Cardiac muscle cell (in vitro differentiated cells and primary cell): ENCODE results near the gene ASPM. TPM values are rescaled to one million over a fixed set of nuclear protein-coding genes. Genes with fewer than 3 reads are reported as not detected.
A peak's percentile ranks its signal among the peaks of the same experiment; 100 is the strongest.

ENCODE experiments used
- DNase-seq, 2 donors: peaks; one replicate each; pipeline versions ENCODE4 v3.0.0 to v3.0.0-alpha.2; 2010 to 2017; ENCODE audit warnings: low read depth in 1 of 2, low spot score in 1 of 2
- H3K27ac ChIP-seq: fragments of 200-600 bp; sonication (generic); 2 replicates; pipeline ENCODE4 v1.5.1; 2016
- H3K27me3 ChIP-seq: fragments of 200-600 bp; sonication (generic); 2 replicates; pipeline ENCODE4 v1.6.0; 2016; ENCODE audit warnings: control low read depth
- H3K36me3 ChIP-seq: fragments of 200-600 bp; sonication (generic); 2 replicates; pipeline ENCODE4 v1.5.1; 2016; ENCODE audit warnings: control low read depth
- H3K4me1 ChIP-seq: fragments of 200-600 bp; sonication (generic); 2 replicates; pipeline ENCODE4 v1.8.1; 2017; ENCODE audit warnings: low read depth, mild to moderate bottlenecking, mixed run types
- H3K4me3 ChIP-seq: fragments of 200-600 bp; sonication (generic); 2 replicates; pipeline ENCODE4 v1.5.1; 2016; ENCODE audit warnings: mild to moderate bottlenecking
- H3K9me3 ChIP-seq: fragments of 200-600 bp; sonication (generic); 2 replicates; pipeline ENCODE4 v1.5.1; 2017; ENCODE audit warnings: low read depth, mild to moderate bottlenecking, control low read depth
- polyA plus RNA-seq: library from polyadenylated mRNA; unstranded; fragments of >200 nt; fragmentation: Nextera tagmentation; extraction: Ambion mirVana; gene quantifications from 2 replicates; pipeline ENCODE4 v1.2.1, GENCODE V29; 2016
- total RNA-seq: library from RNA; depleted of rRNA; stranded (reverse); fragments of >200 nt; gene quantifications from 2 replicates; pipeline ENCODE4 v1.2.3, GENCODE V29; 2016
- TF ChIP-seq, protein P1 (sequence below): IDR thresholded peaks from 2 replicates; pipeline ENCODE4 v1.5.1; 2012; ENCODE audit warnings: low read depth, mild to moderate bottlenecking, low read length

Gene ASPM
- total and polyA plus RNA-seq, 2 experiments from 2014 or later: 3.4 to 43.7 TPM

DNA sequence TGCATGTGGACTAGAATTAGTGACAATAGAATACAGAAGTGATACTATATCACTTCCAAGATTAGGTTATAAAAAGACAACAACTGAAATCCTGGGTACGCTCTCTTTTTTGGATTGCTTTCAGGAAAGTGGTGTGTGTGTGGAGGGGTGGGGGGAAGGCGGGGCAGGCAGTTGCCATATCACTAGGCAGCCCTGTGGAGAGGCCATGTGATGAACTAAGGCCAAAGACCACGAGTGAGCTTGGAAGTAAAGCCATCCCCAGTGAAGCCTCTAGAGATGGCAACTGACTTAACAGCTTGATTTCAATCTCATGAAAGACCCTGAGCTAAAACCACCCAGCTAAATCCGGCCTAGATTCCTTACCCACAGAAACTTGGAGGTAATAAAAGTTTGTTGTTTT is 6.2 kb upstream of the ASPM start:
- TF ChIP-seq, protein P1, sequence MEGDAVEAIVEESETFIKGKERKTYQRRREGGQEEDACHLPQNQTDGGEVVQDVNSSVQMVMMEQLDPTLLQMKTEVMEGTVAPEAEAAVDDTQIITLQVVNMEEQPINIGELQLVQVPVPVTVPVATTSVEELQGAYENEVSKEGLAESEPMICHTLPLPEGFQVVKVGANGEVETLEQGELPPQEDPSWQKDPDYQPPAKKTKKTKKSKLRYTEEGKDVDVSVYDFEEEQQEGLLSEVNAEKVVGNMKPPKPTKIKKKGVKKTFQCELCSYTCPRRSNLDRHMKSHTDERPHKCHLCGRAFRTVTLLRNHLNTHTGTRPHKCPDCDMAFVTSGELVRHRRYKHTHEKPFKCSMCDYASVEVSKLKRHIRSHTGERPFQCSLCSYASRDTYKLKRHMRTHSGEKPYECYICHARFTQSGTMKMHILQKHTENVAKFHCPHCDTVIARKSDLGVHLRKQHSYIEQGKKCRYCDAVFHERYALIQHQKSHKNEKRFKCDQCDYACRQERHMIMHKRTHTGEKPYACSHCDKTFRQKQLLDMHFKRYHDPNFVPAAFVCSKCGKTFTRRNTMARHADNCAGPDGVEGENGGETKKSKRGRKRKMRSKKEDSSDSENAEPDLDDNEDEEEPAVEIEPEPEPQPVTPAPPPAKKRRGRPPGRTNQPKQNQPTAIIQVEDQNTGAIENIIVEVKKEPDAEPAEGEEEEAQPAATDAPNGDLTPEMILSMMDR: no peak

DNA sequence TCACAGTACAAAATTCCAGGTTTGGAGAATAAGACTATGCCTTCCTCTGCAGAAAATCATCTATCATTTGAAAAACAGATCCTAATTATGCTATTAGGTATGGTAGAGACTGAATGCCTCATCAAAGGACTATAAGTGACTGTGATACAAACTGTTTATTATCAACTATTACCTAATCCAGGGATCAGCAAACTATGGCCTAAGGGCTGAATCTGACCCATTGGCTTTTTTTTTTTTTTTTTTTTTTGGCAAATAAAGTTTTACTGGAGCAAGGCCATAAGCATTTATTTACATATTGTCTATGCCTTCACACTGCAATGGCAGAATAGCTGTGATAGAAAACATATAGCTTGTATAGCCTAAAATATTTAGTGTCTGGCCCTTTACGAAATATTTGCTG is 4.7 kb upstream of the ASPM start:
- DNase-seq: no peak
- no peak overlapping the region for H3K27ac ChIP-seq
- no peaks in the 10 kb centered on the region for H3K36me3 ChIP-seq
- H3K4me3 ChIP-seq: no peak overlapping the region
- no peaks in the 10 kb centered on the region for H3K9me3 ChIP-seq
- TF ChIP-seq, protein P1: no peak
- no peaks in the 10 kb centered on the region for H3K4me1 ChIP-seq
- no peaks in the 10 kb centered on the region for H3K27me3 ChIP-seq

More for the DNA sequence above, 6.2 kb upstream of the ASPM start:
- Histone ChIP-seq H3K36me3 (peaks cover 1% of the 10 kb centered on the region), H3K9me3 (no peaks in the 10 kb centered on the region), H3K4me3 (no peak overlapping the region), H3K27me3 (no peaks in the 10 kb centered on the region), H3K27ac (no peak overlapping the region), H3K4me1 (no peaks in the 10 kb centered on the region)
- no peak for DNase-seq

DNA sequence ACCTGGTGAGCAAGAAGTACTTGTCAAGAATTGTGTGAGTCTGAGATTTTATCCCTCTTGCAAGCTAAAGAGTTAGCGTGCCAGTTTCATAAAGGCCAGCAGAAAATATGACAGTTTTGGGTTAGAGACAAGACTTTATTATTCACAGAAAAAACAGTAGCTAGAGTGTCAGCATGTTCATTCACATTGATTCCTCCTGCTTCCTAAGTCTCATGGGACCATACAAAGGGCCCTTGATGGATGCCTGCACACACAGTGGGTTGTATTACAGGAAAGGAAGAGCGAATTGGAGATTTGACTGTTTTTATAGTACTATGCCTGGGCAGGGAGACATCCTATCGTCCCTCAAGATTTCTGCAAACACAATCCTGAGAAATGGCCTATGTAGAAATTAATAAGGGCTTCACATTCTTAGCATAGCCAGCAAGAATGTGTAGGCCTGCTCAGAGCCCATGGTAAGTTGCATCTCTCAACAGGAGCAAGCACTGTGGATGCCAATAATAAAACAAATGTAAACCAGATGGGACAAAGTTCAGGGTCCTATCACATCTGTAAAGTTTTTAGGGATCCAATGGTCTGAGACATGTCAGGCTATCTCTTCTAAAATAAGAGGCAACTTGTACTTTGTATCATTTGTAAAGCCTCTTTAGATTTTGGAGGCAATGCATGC is 4.0 kb upstream of the ASPM start:
- Histone ChIP-seq H3K4me1 (no peaks in the 10 kb centered on the region), H3K36me3 (no peaks in the 10 kb centered on the region), H3K27ac (no peak overlapping the region), H3K9me3 (no peaks in the 10 kb centered on the region), H3K4me3 (no peak overlapping the region), H3K27me3 (no peaks in the 10 kb centered on the region)
- no peak for DNase-seq
- TF ChIP-seq, protein P1: no peak

DNA sequence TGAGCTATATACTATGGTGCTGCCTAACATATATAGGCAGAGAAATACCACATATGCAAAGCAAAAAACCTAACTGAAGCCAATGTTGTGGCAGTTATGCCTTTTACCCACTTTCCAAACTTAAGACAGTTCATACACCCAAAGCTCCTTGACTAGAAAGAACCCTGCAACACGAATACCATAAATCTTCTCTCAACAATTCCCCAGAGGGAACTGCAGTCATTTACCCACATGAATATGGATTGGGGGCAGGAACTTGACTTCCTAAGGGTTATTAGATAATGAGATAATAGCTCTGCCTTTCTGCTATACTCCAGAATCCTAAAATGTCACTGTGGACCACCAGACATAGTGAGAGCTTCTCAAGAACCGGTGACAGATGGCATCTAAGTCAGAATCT is 2.9 kb upstream of the ASPM start:
- no peaks in the 10 kb centered on the region for H3K36me3 ChIP-seq
- TF ChIP-seq, protein P1: no peak
- DNase-seq: no peak
- no peaks in the 10 kb centered on the region for H3K27me3 ChIP-seq
- H3K27ac ChIP-seq: no peak overlapping the region
- no peaks in the 10 kb centered on the region for H3K4me1 ChIP-seq
- H3K4me3 ChIP-seq: no peak overlapping the region
- no peaks in the 10 kb centered on the region for H3K9me3 ChIP-seq

DNA sequence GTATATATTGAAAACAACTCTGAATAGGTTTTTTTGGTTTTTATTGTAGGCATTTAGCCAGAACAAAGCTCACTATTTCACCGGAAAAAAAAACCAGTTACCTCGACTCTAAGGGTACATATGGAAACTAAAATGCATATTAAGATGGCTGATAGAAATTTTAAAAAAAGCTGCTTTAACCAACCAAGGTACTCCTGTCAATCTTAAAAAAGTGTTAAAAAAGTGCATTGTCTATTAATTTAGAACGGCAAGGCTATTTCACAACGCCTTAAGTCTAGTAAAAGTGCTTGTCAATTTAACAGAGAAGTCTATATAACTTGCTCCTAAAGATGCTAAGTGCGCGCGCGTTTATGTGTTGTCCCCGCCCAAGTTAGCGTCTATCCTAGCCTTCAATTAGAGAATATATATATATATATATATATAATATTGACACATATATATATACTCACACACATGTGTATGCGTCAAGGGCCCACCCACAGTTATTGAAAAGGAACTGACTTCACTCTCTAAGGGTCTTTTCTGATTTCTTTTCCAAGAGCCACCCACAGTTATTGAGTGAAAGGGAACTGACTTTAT is 934 bp downstream of the ASPM start:
- Histone ChIP-seq H3K27me3 (no peaks in the 10 kb centered on the region), H3K9me3 (no peaks in the 10 kb centered on the region), H3K4me1 (peaks cover 2% of the 10 kb centered on the region), H3K36me3 (no peaks in the 10 kb centered on the region), H3K4me3 (peak overlapping the region; percentile 87), H3K27ac (no peak overlapping the region)
- peak in 1 of 2 donors; percentile 29 for DNase-seq
- TF ChIP-seq, protein P1: no peak
